HG03439 (cell line): Measurements from ENCODE around the gene MAML2.

ENCODE experiments used
- ATAC-seq: cut with Tn5 transposase; IDR thresholded peaks from one replicate; pipeline ENCODE4 v1.9.1; 2021; ENCODE audit warnings: mild to moderate bottlenecking, moderate library complexity; ENCODE audit not compliant: unreplicated experiment

Gene MAML2

GRCh38 chr11:95996621-95997235, 346.3 kb downstream of the MAML2 start:
- ATAC-seq = no peak

GRCh38 chr11:95994329-95994728, 348.7 kb downstream of the MAML2 start:
- no peak for ATAC-seq

GRCh38 chr11:95993438-95994298, 349.3 kb downstream of the MAML2 start:
- no peak for ATAC-seq

- no peak for ATAC-seq
Measured at GRCh38 chr11:95991545-95991944, 351.4 kb downstream of the MAML2 start.

GRCh38 chr11:95991101-95991500, 351.9 kb downstream of the MAML2 start:
- no peak for ATAC-seq

GRCh38 chr11:95989780-95990179, 353.2 kb downstream of the MAML2 start:
- no peak for ATAC-seq

- no peak for ATAC-seq
Measured at GRCh38 chr11:95989076-95989605, 353.9 kb downstream of the MAML2 start.

GRCh38 chr11:95985174-95985808, 357.7 kb downstream of the MAML2 start:
- ATAC-seq = no peak

GRCh38 chr11:95984072-95984471, 358.9 kb downstream of the MAML2 start:
- no peak for ATAC-seq

GRCh38 chr11:95977534-95978174, 365.3 kb downstream of the MAML2 start:
- ATAC-seq = no peak

GRCh38 chr11:95976550-95976949, 366.4 kb downstream of the MAML2 start:
- ATAC-seq = no peak

- no peak for ATAC-seq
Measured at GRCh38 chr11:95975343-95975742, 367.7 kb downstream of the MAML2 start.

GRCh38 chr11:95972060-95972459, 370.9 kb downstream of the MAML2 start:
- ATAC-seq = no peak

- ATAC-seq = no peak
Measured at GRCh38 chr11:95968585-95968984, 374.4 kb downstream of the MAML2 start.

GRCh38 chr11:95964281-95964680, 378.7 kb downstream of the MAML2 start:
- ATAC-seq = no peak

- no peak for ATAC-seq
Measured at GRCh38 chr11:95961758-95962157, 381.2 kb downstream of the MAML2 start.

- no peak for ATAC-seq
Measured at GRCh38 chr11:95950905-95951304, 392.1 kb downstream of the MAML2 start.

GRCh38 chr11:95948637-95949036, 394.4 kb downstream of the MAML2 start:
- no peak for ATAC-seq

GRCh38 chr11:95944623-95945022, 398.4 kb downstream of the MAML2 start:
- ATAC-seq = no peak

GRCh38 chr11:95943546-95943945, 399.4 kb downstream of the MAML2 start:
- ATAC-seq = no peak

GRCh38 chr11:95939091-95939490, 403.9 kb downstream of the MAML2 start:
- ATAC-seq = no peak
